GM18870 (cell line): ENCODE data around the gene TTLL11.

ENCODE experiments used
- ATAC-seq: cut with Tn5 transposase; IDR thresholded peaks from one replicate; pipeline ENCODE4 v1.9.1; 2021; ENCODE audit warnings: moderate library complexity; ENCODE audit not compliant: unreplicated experiment

The TTLL11 gene

GRCh38 chr9:121862371-121863332 lies 230.5 kb downstream of the TTLL11 start:
- ATAC-seq: no peak

DNA sequence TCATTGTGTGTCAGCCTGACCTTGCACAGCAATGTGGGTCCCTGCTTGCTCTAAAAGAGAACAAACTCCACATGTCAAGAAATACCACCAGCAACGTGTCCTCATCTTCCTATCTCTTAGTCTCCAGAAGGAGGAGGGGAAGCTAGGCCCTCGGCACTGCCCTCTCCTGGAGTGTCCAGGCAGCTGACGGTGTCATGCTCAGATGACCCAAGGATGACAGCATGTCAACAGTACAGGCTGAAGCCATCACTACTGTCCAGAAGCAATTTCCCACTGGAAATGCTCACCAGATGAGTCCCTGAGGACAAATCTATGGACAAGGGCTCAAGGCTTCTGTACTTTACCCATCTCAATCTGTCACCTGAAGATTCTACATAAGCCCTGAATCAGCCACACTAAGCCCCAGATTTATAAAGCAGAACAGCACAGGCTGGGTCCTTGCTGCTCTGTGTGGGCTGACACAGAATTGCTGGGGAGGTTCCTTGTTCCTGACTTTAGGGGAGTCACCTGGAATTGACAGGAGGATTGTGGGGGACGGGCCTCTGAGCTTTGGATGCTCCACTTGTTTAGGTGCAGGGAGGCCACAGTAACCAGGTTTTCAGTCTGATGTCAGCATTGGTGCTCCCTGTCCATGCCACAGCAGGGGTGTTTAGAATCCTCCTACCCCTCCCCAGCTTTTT lies 231.5 kb downstream of the TTLL11 start:
- ATAC-seq: no peak

DNA sequence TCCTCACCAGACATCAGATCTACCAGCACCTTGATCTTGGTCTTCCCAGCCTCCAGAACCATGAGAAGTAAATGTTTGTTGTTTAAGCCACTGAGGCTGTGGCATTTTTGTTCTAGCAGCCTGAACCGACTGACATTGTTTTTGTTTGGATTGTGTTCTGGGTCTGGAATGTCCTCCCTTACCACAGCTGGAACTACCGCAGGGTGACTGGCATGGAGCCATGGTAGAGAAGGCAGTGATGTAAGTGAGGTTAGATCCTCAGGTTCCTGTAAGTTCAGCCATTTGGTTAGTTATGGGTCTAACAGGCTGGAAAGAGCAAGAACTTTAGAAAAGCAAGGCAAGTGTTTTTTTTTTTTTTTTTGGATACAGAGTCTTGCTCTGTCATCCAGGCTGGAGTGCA lies 232.4 kb downstream of the TTLL11 start:
- ATAC-seq: no peak

GRCh38 chr9:121860213-121860612 lies 232.9 kb downstream of the TTLL11 start:
- no peak for ATAC-seq

DNA sequence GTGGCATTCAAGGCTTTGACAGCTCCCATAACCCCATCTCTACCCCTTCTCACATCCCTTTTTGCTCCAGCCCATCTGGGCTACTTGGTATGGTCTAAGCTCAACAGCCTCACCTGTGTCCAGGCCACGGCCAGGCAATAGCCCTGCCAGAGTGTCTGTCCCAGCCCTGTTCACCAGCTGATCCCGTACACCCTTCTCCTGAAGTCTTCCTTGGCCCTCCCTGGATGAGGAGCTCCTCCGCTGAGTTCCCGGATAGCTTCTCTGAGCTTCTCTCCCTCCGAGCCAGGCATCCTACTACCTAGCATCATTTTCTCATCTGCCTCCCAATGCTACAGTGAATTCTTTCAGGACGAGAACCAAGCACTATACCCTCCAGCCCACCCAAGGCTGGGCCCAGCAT lies 233.5 kb downstream of the TTLL11 start:
- no peak for ATAC-seq

GRCh38 chr9:121858788-121859187 lies 234.3 kb downstream of the TTLL11 start:
- ATAC-seq: no peak

DNA sequence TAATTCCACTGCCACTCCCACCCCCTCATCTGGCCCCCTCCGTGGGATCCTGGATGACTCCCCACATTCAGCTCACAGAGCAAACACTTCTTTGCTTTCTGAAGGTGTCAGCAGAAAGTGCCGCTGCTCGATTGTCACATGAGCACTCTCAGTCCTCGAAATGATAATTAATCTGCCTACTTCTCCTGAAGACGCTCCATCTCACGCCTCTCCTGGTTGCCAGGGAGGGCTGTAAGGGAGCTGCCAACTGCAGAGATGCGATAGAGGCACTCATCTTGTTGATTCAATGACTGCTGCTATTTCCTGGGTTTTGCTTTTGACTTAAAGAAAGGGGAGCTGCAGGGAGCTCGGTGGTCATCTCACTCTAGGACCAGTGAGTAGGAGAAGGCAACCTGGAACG lies 235.2 kb downstream of the TTLL11 start:
- ATAC-seq: no peak

- no peak for ATAC-seq
Observed at GRCh38 chr9:121855476-121855875, 237.6 kb downstream of the TTLL11 start.

DNA sequence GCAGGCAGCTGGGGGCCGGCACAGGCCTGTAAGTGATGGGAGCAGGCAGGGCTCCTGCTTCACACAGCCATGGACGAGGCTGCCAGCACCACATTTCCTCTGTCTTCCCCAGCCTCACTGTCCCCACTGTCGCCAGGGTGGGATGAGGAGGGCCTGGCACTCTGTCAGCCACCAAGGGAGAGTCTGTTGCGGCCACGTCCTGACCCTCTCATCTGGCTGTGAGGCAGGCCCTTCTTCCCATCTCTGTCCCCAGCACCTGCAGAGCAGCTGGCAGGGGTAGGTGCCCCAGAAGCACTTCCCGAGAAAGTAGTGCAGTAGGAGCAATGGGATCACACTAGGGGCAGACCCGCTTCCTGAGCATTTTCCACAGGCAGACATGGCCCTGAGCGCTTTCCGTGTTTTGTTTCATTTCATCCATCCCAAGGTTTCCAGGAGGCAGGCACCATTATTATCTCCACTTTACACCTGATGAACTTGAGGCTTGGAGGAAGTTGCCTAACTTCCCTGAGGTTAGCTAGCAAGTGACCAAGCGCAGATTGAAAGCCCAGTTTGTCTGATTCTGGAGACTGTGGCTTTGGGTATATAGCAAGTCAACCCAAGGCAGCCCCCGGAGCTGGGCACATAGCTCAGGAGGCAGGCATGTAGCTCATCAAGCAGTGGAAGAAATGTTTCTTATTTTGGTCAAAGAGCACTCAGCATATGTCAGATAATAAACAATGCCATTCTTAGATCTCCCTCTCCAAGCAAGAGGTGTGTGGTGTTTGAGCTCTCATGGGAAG lies 239.3 kb downstream of the TTLL11 start:
- ATAC-seq: no peak

DNA sequence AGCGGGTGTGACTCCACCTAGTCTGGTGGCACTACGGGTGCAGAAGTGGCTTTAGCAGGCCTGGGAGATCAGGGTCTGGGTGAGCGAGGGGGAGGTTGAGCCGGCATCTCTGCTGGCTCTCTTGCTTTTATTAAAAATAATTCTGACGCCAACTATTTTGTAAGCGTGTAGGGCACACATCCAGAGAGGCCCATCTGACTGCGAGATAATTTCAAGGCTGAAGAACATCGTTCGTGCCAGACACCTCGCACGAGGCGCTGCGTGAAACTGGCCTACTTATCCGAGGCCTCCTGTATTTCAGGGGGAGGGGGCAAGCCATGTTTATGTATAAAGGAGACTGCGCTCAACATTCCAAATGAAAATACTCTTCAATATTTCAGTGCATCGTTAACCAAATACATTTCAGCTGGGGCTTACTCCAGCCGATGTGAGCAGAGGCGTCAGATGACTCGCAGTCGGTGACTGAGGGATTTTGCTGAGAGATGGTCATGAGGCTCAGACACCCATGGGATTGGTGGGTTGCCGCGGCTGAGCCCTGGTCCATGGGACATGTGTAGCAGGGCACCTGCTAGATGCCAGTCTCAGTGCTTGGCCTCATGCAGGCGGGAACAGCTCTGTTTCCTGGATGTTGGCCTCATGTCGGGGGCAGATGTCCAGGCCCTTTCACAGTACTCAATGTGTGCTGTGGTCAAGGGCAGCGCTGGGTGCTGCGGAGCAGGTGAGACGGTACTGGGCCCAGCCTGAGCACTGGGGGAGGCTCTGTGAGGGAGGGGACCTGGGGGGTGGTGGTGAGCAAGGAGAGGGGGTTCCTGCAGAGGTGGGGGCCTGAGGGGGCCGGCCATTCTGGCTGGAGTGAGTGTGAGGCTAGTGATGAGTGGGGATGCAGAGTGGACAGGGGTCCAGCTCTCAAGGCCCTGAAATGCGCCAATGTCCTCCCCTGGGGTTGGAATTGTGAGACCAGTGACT lies 240.2 kb downstream of the TTLL11 start:
- ATAC-seq: no peak

DNA sequence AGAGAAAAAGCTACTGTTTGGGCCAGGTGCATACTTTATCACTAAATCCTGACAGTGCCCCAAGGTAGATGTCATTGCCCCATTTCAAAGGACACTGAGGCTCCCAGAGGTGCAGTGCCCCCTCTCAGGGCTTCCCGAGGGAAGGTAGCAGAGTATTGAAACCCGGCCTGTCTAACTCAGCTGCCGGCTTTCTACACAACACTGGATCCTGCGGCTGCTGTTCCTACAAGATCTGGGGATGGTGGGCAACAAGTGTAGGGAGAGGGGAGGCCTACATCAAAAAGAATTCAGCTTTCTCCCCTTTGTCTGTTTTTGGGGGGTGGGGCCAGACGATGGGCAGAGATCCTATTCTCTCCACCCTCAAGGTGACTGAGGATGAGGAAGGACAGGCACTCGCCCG lies 240.9 kb downstream of the TTLL11 start:
- no peak for ATAC-seq

GRCh38 chr9:121851641-121852091 lies 241.4 kb downstream of the TTLL11 start:
- ATAC-seq: no peak

GRCh38 chr9:121850366-121850765 lies 242.7 kb downstream of the TTLL11 start:
- no peak for ATAC-seq

- ATAC-seq: no peak
Observed at GRCh38 chr9:121849554-121849953, 243.6 kb downstream of the TTLL11 start.

- no peak for ATAC-seq
Observed at GRCh38 chr9:121844562-121844961, 248.5 kb downstream of the TTLL11 start.

DNA sequence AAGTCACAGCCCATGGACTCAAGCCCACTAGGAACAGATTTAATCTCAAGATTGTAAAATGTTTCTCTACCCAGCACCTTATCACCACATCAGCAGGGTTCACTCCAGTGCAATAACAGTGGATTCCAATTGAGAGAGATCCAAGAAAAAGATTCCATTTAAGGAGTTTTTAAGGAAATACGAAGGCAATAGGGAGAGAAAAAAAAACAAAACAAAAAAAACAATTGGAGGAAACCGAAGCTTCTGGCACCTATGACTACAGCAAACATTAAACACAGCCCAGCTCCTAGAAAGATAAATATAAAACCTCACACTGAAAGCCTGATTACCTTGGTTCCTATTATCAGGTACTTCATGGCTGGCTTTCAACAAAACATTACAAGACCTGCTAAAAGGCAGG lies 249.0 kb downstream of the TTLL11 start:
- ATAC-seq: no peak

DNA sequence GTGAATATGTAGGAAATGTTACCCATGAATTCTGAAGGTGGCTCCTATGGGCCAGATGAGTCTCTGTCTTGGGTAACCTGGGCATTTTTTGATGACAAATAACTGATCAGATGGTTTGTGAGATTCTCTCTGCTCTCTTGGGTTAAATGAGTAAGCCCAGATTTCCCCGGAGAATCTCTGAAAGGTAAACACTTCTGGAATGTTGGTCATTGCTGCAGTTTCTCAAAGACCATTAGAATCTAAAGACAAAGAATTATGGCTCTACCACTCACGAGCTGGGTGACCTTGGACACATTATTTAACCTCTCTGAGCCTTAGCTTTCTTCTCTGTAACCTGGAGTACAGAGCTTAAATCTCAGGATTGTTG lies 250.5 kb downstream of the TTLL11 start:
- no peak for ATAC-seq

DNA sequence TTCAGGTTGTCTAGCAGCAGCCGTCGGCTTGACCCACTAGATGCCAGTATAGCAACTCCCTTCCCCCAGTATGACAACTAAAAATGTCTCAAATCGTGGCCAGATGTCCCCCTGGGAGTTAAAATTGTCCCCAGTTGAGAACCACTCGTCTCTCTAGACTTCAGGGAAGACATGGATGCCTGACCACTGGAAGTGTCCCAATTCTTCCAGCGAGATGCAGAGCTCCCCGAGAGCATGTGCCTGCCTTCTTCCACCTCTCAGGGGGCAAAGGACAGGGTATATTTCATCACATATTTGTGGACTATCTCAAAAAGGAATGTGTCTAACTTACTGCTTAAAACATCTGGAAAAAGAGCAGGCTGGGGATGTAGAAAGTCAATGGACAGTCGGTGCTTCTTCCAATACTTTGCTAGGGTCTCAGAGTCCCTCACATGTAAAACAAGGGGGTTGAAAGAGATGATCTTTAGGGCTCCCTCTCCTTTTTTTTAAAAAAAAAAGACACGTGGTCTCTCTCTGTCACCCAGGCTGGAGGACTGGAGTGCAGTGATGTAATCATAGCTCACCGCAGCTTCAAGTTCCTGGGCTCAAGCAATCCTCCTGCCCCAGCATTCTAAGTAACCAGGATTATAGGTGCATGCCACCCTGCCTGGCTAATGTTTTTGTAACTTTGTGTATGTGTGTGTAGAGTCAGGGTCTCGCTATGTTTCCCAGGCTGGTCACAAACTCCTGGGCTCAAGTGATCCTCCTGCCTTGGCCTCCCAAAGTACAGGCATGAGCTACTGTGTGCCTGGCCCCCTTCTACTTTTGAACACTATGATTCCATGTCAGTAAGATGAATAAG lies 251.1 kb downstream of the TTLL11 start:
- ATAC-seq: no peak
